ENCODE results near the gene POLG.
A peak's percentile ranks its signal among the peaks of the same experiment; 100 is the strongest.

The POLG gene

GRCh38 chr15:89345248-89345647 lies 10.6 kb upstream of the POLG start:
- DNase-seq (ENCODE audit: insufficient read length) (no peak), FAIRE-seq (no peak)
- TF ChIP-seq POLR2A (IDR thresholded peaks at IDR 0.05; ENCODE audit: low read depth, low read length) (no peak), POLR2AphosphoS5 (IDR thresholded peaks at IDR 0.05; ENCODE audit: low read depth, low read length) (no peak), TAF1 (IDR thresholded peaks at IDR 0.05; ENCODE audit: borderline replicate concordance, low read depth, low read length) (no peak)

- TF ChIP-seq POLR2A (IDR thresholded peaks at IDR 0.05; ENCODE audit: low read depth, low read length) (no peak), POLR2AphosphoS5 (IDR thresholded peaks at IDR 0.05; ENCODE audit: low read depth, low read length) (no peak), TAF1 (IDR thresholded peaks at IDR 0.05; ENCODE audit: borderline replicate concordance, low read depth, low read length) (no peak)
- DNase-seq (ENCODE audit: insufficient read length) (no peak), FAIRE-seq (no peak)
Observed at GRCh38 chr15:89342840-89343239, 8.2 kb upstream of the POLG start.

GRCh38 chr15:89341316-89342005 lies 6.8 kb upstream of the POLG start:
- no peak for FAIRE-seq
- TF ChIP-seq POLR2AphosphoS5 (IDR thresholded peaks at IDR 0.05; ENCODE audit: low read depth, low read length) (no peak), TAF1 (IDR thresholded peaks at IDR 0.05; ENCODE audit: borderline replicate concordance, low read depth, low read length) (no peak), POLR2A (IDR thresholded peaks at IDR 0.05; ENCODE audit: low read depth, low read length) (no peak)
- no peak for DNase-seq (ENCODE audit: insufficient read length)

DNA sequence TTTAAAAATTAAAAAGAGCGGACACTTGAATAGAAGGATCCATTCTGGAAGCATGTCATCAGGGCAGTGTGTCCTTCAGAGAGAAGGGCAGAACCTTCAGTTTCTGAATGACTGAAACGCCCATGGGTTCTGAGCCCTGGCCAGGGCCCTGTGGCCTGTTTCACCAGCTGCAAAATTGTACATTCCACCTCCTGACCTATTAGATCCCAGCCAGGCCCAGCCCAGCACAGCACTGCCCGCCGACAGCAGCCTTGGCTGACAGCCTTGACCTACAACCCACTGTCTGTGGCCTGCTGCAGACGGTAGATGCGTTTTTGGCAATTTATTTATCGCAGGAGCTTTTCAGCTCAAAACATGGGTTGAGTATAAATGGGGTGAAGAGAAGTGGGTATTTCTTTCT lies 5.9 kb upstream of the POLG start:
- FAIRE-seq = no peak
- no peak for DNase-seq (ENCODE audit: insufficient read length)
- TF ChIP-seq TAF1 (IDR thresholded peaks at IDR 0.05; ENCODE audit: borderline replicate concordance, low read depth, low read length) (no peak), POLR2AphosphoS5 (IDR thresholded peaks at IDR 0.05; ENCODE audit: low read depth, low read length) (no peak), POLR2A (IDR thresholded peaks at IDR 0.05; ENCODE audit: low read depth, low read length) (no peak)

DNA sequence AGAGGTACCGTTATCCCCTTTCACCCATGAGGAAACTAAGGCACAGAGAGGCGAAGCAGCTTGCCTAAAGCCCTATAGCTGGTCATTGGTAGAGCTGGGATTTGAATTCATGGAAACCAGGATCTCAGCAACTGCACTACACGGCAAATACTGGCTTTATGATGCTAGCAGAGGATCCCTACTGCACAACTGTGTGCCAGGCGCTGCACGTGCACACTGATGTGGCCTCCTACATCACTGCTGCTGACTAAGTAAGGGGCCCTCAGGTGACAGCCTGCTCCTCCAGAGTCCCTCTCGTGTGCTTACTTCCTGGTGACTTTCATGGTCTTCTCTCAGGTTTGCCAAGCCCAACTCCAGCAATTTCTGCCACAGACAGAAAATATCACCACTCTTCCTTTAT lies 3.4 kb upstream of the POLG start:
- TF ChIP-seq POLR2A (IDR thresholded peaks at IDR 0.05; ENCODE audit: low read depth, low read length) (no peak), POLR2AphosphoS5 (IDR thresholded peaks at IDR 0.05; ENCODE audit: low read depth, low read length) (no peak), TAF1 (IDR thresholded peaks at IDR 0.05; ENCODE audit: borderline replicate concordance, low read depth, low read length) (no peak)
- no peak for DNase-seq (ENCODE audit: insufficient read length)
- no peak for FAIRE-seq

DNA sequence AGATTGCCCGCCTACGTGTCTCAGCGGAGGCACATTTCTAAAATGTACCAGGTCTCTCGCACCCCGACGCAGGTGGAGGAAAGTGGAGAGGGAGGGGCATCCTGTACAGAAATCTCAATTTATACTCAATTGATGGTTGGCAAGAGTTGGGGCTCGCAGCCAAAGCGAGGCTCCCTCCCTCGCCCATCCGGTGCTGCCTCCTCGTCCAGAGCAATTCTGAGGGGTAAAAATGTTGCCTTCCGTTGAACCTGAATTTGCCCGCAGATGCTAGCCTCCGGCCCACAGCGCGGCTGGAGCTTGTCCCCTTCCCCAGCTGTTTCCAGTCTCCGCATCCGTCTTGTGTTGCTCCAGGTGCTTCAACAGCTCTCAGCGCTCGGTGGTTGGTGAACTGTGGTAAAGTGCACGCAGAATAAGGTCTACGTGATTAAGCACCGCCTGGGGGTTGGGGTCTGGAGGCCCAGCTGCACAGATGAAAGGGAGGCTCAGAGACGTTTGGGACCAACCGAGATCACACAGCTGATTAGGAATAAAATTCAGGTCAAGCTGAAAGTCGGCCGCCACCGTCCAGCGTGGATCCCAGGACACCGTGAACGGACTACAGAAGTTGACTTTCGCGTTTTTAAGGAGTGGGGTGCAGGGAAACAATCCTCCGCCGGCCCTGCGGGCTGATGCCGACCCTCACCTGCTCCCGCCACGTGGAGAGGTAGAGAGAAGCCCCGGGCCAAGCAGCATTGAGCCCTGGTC lies 846 bp upstream of the POLG start:
- peak; percentile 41 for DNase-seq (ENCODE audit: insufficient read length)
- FAIRE-seq = no peak
- TF ChIP-seq POLR2AphosphoS5 (IDR thresholded peaks at IDR 0.05; ENCODE audit: low read depth, low read length) (no peak), POLR2A (IDR thresholded peaks at IDR 0.05; ENCODE audit: low read depth, low read length) (no peak), TAF1 (IDR thresholded peaks at IDR 0.05; ENCODE audit: borderline replicate concordance, low read depth, low read length) (no peak)

GRCh38 chr15:89333959-89334509 lies 590 bp downstream of the POLG start:
- TF ChIP-seq POLR2AphosphoS5 (IDR thresholded peaks at IDR 0.05; ENCODE audit: low read depth, low read length) (no peak), POLR2A (IDR thresholded peaks at IDR 0.05; ENCODE audit: low read depth, low read length) (no peak), TAF1 (IDR thresholded peaks at IDR 0.05; ENCODE audit: borderline replicate concordance, low read depth, low read length) (no peak)
- FAIRE-seq = no peak
- peak; percentile 70 for DNase-seq (ENCODE audit: insufficient read length)

- no peak for FAIRE-seq
- no peak for DNase-seq (ENCODE audit: insufficient read length)
- no peak for TF ChIP-seq POLR2A (IDR thresholded peaks at IDR 0.05; ENCODE audit: low read depth, low read length)
Observed at GRCh38 chr15:89333011-89333860, 1.4 kb downstream of the POLG start.

DNA sequence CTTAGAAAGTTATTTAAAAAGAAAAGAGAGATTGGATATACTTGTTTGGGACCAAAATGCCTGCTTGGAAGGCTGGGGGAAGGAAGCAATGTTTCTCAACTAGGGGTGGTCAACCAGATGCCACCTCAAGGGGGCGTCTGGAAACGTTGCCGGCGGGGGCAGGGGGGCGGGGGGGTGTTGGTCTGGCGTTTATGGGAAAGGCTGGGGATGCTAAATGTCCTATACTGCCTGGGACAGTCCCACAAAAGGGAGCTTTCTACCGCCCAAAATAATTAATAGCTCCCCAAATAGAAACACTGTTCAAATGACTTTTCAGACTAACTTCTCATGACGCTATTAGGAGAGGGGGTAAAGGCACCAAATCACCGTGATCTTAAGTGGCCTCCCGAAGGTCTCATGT lies 2.2 kb downstream of the POLG start:
- FAIRE-seq (no peak), DNase-seq (ENCODE audit: insufficient read length) (no peak)
- TF ChIP-seq TAF1 (IDR thresholded peaks at IDR 0.05; ENCODE audit: borderline replicate concordance, low read depth, low read length) (no peak), POLR2AphosphoS5 (IDR thresholded peaks at IDR 0.05; ENCODE audit: low read depth, low read length) (no peak), POLR2A (IDR thresholded peaks at IDR 0.05; ENCODE audit: low read depth, low read length) (no peak)

- TF ChIP-seq POLR2AphosphoS5 (IDR thresholded peaks at IDR 0.05; ENCODE audit: low read depth, low read length) (no peak), POLR2A (IDR thresholded peaks at IDR 0.05; ENCODE audit: low read depth, low read length) (no peak), TAF1 (IDR thresholded peaks at IDR 0.05; ENCODE audit: borderline replicate concordance, low read depth, low read length) (no peak)
- no peak for DNase-seq (ENCODE audit: insufficient read length)
- no peak for FAIRE-seq
Observed at GRCh38 chr15:89330881-89331595, 3.6 kb downstream of the POLG start.

DNA sequence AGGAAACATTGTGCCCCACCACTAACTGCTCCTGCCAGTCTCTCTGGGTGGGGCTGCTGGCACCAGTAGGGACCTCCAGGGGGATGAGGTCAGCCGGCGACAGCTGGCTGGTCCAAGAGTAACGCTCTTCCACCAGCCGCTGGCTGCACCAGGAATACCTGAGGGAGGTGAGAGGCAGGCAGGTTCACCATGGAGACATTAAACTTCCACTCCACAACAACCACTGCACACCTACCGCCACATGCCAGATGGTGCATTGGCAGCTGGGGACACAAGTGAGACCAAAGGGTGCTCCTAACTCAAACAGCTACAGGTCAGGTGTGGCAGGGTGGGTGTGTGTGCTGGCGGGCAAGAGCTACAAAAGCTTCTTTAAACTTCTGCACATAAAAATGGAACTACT lies 4.5 kb downstream of the POLG start:
- DNase-seq (ENCODE audit: insufficient read length) (no peak), FAIRE-seq (no peak)
- TF ChIP-seq POLR2A (IDR thresholded peaks at IDR 0.05; ENCODE audit: low read depth, low read length) (no peak), POLR2AphosphoS5 (IDR thresholded peaks at IDR 0.05; ENCODE audit: low read depth, low read length) (no peak), TAF1 (IDR thresholded peaks at IDR 0.05; ENCODE audit: borderline replicate concordance, low read depth, low read length) (no peak)

All from GM12892 (cell line).